H1 (cell line): Measurements from ENCODE around the gene PIK3CA. TPM values are rescaled to one million over a fixed set of nuclear protein-coding genes. Genes with fewer than 3 reads are reported as not detected.

ENCODE experiments used
- TAF1 ChIP-seq: IDR thresholded peaks from 2 replicates; pipeline ENCODE4 v1.6.1; 2011; ENCODE audit warnings: mild to moderate bottlenecking, low read depth, low read length
- polyA plus RNA-seq, 7 experiments: library from polyadenylated mRNA; depleted of rRNA in 3 of 7; stranded (reverse) in 5 of 7; unstranded in 2 of 7; fragments of >200 nt in 5 of 7; fragments of 200-250 nt in 2 of 7; gene quantifications; 1 replicate in 5 of 7; 2 replicates in 1 of 7; 4 replicates in 1 of 7; pipeline versions ENCODE4 v1.2.1 to v1.2.3, GENCODE V29; 2011 to 2013; ENCODE audit warnings: missing spikeins in 2 of 7, mixed read lengths in 2 of 7
- total RNA-seq: library from RNA; stranded (reverse); fragmentation: NEBNext Ultra II Directional; extraction: Animal tissue kit (Norgen Biotek cat#: 25700); gene quantifications from 2 replicates; pipeline ENCODE4 v1.2.1, GENCODE V29; 2021
- TF ChIP-seq, protein P1 (sequence below): IDR thresholded peaks from 2 replicates; pipeline ENCODE4 v1.6.1; 2012; ENCODE audit warnings: low read length, inconsistent platforms

Gene PIK3CA
- total and polyA plus RNA-seq, 2 of the 8 experiments (the other 6 are each of a cell fraction or from before 2014, with no cell fraction given), result 1.6 to 11.3 TPM

DNA sequence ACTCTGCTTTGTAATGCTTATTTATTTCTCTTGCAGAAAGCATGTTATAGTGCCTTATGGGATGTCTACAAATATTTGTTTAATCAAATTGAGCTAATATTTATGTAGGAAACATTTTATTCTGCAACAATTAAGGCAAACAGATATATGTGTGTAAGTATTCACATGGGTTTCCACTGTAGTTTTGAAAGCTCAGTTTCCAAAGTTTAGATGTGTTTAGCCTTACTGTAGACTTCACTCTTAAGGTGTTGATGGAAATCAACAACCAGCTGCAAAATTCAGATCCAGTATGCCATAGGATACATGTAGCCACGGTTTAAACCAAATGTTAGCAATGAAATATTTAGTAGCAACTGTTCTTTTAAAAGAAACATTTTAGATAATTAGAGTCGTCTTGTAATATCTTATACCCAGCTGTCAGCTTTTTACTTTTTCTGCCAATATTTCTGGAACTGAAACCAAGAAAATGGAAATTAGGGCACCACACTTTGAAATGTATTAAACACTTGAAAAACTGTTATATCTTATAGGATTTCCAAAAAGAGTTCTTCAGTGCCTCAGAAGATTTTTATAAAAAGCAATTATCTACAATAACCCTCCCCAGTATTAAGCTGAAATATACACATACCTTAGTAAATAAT, 18.5 kb downstream of the PIK3CA start (continued):
- TF ChIP-seq, protein P1, sequence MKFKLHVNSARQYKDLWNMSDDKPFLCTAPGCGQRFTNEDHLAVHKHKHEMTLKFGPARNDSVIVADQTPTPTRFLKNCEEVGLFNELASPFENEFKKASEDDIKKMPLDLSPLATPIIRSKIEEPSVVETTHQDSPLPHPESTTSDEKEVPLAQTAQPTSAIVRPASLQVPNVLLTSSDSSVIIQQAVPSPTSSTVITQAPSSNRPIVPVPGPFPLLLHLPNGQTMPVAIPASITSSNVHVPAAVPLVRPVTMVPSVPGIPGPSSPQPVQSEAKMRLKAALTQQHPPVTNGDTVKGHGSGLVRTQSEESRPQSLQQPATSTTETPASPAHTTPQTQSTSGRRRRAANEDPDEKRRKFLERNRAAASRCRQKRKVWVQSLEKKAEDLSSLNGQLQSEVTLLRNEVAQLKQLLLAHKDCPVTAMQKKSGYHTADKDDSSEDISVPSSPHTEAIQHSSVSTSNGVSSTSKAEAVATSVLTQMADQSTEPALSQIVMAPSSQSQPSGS, result no peak
- TF ChIP-seq TAF1, result no peak
